ENCODE data around the gene COL9A3.
A peak's percentile ranks its signal among the peaks of the same experiment; 100 is the strongest.

COL9A3 gene

DNA sequence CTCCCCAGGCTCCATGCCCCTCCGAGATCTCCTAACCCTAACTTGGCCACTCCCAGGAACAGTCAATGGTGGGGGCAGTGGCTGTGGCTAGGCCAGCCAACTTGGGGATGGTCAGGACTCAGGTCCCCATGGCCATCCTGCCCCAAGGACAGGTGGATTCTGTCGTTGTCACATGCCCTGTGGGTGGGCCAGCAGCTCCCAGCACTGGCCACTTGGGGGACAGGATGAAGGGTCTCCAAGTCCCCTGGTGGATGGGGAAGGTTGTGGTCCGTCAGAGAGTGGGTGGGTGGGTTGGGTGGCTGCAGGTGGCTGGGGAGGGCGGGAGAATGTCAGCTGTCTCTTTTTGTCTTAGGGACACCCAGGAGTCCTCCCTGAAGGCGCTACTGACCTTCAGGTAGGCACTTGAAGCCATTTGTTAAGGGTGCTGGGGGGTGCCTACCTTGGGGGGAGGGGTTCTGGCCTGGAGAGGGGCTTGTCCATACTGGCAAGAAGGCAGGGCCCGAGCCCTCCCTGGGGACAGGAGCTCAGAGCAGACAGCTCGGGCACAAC, 5.5 kb downstream of the COL9A3 start:
- no peak for DNase-seq (ENCODE audit: low read depth in 3 of 3, low spot score in 1 of 3)

GRCh38 chr20:62822788-62823651, 6.2 kb downstream of the COL9A3 start:
- DNase-seq (ENCODE audit: low read depth in 3 of 3, low spot score in 1 of 3): no peak

DNA sequence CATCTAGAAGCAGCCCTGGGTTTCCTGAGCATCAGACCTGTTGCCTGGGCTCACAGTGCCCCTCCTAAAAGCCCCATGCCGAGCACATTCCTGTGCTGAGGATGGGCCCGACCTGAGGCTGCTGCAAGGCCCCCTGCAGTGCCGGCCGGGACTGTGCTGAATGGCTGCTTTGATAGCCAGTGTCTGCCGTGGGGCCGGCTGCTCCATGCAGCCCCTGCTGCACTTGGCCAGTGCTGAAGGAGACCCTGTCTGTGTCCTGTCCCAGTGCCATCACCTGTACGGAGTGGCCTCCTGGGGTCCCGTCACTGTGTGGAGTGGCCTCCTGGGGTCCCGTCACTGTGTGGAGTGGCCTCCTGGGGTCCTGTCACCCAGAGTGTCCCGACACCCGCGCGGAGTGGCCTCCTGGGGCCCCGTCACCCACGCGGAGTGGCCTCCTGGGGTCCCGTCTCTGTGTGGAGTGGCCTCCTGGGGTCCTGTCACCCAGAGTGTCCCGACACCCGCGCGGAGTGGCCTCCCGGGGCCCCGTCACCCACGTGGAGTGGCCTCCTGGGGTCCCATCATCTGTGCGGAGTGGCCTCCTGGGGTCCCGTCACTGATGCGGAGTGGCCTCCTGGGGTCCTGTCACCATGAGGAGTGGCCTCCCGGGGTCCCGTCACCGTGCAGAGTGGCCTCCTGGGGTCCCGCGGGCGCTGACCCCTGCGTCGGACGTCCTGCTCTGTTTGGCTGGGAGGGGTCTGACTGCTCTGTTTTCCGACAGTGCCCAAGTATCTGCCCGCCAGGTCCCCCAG, 7.0 kb downstream of the COL9A3 start:
- DNase-seq (ENCODE audit: low read depth in 3 of 3, low spot score in 1 of 3): no peak

GRCh38 chr20:62824476-62825332, 7.9 kb downstream of the COL9A3 start:
- peak in 1 of 3 donors; percentile 11 for DNase-seq (ENCODE audit: low read depth in 3 of 3, low spot score in 1 of 3)

DNA sequence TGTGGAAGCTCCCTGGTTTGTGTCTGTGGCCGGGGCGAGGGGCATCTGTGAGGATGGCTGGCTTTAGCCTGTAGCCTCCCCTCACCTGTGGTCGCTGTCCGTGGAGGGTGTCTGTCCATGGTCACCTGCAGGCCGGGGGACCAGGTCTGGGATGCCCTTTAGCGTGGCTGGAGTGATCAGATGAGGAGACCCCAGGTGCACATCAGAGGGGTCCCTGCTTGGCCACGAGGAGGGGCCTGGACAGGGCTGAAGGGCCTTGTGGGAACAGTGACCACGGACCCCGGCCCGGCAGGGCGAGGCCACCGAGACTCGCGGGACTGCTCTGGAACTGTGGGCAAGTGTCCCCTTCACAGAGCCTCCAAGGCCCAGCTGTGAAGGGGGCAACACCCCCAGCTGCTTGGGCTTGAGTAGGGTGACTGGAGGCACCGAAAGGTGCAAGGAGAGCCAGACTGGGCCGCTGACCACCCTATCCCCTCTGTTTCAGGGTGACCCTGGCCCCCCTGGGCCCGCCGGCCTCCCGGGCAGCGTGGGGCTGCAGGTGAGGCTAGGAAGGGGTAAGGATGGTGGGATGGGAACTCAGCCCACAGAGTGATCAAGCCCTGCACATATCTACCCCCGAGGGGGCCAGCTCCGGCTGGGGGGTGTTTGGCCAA, 8.6 kb downstream of the COL9A3 start:
- DNase-seq (ENCODE audit: low read depth in 3 of 3, low spot score in 1 of 3): no peak

DNA sequence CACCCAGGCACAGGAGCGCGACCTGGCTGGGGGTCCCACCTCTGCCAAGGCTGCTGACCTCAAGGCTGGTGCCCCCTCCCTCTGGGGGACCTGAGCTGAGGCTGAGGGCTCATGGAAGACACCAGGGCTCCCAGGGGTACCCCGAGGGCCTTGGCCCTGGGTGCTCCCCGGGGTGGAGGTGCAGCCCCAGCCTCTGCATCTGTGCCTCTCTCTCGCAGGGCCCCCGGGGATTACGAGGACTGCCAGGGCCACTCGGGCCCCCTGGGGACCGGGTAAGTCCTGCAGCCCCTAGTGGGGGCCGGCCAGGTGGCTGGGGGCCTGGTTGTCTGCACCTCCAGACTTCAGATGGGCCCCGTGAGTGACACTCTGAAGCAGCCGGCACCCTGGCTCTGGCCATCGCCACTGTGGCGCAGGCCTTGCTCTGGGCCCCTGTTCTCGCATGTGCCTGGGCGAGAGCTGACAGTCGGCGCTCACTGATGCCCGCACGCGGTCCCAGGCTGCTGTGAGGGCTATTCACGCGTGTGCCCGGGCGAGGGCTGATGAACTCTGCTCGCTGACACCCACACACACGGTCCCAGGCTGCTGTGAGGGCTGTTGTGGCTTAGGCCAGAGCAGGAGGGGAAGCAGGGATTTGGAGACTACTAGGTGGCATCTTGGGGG, 9.3 kb downstream of the COL9A3 start:
- no peak for DNase-seq (ENCODE audit: low read depth in 3 of 3, low spot score in 1 of 3)

DNA sequence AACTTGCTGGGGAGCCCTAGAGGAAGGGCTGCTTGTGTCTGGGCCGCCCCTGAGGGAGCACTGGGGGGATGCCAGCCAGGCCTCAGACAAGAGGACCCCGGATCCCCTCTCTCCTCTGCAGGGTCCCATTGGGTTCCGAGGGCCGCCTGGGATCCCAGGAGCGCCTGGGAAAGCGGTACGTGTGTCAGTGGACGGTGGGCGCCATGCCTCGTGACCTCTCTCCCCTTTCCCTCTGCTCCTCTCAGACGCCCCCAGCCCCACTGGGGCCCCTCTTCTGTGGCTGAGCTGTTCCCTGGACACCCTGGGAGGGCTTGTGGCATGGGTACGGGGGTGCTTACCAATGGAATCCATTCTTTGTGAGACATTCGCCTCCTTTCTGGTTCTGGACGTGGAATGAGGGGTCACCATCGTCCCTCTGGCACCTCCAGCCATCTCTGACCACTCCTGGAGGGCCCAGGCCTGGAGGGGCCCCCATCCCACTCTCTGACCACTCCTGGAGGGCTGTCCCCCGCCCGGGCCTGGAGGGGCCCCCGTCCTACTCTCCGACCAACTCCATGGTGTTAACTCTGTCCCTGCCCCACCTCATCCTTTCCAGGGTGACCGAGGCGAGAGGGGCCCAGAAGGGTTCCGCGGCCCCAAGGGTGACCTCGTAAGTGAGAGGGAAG, 9.9 kb downstream of the COL9A3 start:
- no peak for DNase-seq (ENCODE audit: low read depth in 3 of 3, low spot score in 1 of 3)

GRCh38 chr20:62827311-62828038, 10.6 kb downstream of the COL9A3 start:
- no peak for DNase-seq (ENCODE audit: low read depth in 3 of 3, low spot score in 1 of 3)

DNA sequence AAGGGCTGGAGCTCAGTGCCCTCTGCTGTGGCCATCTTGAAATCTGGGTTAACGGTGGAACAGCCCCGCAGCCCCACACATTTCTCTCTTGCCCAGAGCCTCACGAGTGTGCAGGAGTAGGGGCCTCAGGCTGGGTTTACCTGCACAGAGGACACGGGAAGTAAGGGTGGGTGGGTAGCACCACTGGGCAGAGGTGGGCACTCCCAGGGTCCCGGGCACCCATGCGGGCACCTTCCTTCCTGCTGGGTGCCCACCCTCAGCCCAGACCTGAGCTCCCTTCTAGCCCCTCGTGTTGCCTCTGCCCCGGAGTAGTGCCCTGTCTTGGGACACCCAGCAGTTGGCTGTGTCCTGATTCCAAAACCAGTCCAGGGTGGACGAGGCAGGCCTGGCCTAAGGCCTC, 11.2 kb downstream of the COL9A3 start:
- no peak for DNase-seq (ENCODE audit: low read depth in 3 of 3, low spot score in 1 of 3)

DNA sequence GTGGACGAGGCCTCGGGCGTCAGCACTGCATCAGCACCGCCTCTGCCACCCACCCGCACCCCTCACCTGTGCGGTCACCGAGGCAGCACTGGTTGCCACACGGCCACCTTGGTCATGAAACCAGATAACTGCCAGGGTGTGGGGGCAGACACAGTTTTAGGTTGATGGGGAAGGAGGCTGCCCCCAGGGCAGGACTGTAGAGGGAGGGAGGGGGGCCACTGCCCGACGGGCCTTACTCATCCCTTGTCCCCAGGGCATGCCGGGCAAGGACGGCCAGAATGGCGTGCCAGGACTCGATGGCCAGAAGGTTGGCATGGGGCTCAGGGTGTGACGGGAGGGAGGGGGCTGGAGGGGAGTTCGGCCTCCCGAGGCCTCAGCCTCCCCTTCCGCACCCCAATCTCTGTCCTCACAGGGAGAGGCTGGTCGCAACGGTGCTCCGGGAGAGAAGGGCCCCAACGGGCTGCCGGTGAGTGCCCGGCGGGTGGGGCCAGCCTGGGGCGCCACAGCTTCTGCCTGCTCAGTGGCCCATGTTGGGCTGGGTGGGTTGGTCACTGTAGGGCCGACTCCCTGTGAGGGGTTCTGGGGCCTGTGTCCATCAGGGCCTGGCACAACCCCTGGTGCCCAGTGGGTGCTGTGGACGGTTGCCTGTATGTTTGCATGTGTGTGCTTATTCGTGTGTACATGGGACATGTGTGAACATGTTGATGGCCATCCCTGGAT, 11.8 kb downstream of the COL9A3 start:
- DNase-seq (ENCODE audit: low read depth in 3 of 3, low spot score in 1 of 3): no peak

DNA sequence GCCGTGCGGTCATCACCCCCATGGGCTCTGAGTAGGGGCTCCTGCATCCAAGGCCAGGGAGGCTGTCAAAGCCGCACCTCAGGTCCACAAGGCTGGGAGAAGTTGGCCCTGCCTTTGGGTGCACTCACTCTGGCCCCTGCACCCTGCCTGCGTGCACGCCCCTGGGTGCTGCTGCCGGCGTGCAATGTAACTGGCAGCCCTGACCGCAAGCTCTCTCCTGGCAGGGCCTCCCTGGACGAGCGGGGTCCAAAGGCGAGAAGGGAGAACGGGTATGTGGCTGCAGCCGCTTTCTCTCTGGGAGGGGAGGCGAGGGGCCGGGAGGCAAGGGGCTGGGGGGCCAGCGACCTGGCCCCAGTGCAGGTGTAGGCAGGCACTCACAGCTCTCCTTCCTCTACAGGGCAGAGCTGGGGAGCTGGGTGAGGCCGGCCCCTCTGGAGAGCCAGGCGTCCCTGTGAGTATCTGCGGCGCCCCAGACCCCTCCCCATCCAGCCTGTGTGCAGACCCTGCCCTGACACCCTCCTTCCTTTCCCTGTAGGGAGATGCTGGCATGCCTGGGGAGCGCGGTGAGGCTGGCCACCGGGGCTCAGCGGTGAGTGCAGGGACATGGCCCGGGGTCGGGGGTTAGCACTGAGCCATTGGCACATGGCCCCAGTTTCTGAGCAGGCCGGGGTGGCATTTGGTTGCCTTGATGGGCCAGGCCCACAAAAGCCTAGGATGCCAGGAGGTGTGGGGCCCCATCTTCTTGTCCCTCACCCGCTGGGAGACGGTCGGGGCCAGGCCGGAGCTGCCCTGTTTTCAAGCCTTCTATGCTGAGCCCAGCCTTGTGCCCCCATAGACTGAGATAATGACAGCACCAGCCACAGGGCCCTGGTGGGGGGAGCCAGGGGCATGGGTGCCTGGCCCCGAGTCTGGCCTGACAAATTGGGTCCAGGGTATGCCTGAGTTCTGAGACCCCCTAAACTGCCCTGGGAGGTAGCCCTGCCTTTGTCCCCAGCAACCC, 12.7 kb downstream of the COL9A3 start:
- DNase-seq (ENCODE audit: low read depth in 3 of 3, low spot score in 1 of 3): no peak

DNA sequence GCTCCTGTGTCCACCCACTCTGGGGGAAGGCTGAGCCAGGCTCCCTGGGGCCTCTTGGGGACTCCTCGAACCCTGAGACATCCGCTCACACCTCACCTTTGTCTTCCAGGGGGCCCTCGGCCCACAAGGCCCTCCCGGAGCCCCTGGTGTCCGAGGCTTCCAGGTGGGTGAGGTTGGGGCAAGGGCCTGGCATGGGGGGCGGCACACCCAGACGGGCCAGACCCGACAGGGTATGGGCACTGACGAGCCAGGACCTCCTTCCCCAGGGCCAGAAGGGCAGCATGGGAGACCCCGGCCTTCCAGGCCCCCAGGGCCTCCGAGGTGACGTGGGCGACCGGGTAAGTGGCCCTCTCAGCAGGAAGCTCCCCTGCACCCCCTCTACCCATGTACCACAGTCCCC, 13.4 kb downstream of the COL9A3 start:
- no peak for DNase-seq (ENCODE audit: low read depth in 3 of 3, low spot score in 1 of 3)

- DNase-seq (ENCODE audit: low read depth in 3 of 3, low spot score in 1 of 3): no peak
Observed at GRCh38 chr20:62830821-62831220, 14.0 kb downstream of the COL9A3 start.

- DNase-seq (ENCODE audit: low read depth in 3 of 3, low spot score in 1 of 3): no peak
Observed at GRCh38 chr20:62831361-62831788, 14.5 kb downstream of the COL9A3 start.

DNA sequence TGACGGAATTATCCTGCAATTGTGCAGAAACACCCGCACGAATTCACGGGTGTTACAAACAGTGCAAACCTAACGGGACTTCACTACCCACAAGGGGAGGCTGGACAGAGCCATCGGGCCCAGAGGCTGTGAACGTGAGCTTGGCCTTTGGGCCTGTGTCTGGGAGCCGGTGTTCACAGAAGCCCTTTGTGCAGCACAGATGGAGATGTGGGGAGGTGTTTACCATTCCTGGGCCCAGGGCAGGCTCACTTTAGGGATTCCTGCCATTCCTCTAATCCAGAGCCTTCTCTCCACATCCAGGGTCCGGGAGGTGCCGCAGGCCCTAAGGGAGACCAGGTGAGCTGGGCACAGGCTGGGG, 15.0 kb downstream of the COL9A3 start:
- DNase-seq (ENCODE audit: low read depth in 3 of 3, low spot score in 1 of 3): no peak

DNA sequence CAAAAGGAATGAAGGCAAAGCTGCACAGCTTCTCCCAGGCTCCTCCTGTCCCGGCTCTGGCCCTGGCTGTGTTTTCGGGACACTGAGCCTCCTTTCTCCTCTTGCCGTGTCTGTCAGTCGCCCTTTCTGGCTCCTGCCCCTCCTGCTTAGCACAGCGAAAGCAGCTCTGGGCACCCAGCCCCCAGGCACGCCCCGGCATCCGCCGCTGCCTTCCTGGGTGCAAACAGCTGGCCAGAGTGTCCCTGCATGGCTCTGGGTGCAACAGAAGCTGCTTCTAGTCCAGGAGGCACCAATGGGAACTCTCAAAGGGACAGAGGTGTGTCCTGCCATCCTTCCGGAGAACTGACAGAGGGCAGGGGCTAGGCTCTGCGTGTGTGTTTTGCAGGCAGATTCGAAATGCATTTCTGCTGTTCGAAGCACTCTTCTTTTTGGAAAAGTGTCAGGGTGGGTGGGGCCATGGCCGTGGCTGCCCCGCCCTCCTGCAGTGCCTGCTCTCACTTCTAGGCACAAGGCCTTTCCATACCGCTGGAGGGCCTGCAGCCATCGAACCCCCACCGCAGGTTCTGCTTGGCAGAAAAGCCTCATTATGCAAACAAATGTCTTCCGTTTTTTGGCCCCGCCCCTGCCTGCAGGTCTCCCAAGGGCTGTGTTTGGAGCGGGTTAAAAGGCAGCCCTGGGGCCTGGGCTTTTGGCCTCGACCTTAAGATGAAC, 15.5 kb downstream of the COL9A3 start:
- DNase-seq (ENCODE audit: low read depth in 3 of 3, low spot score in 1 of 3): no peak
